ENCODE data around the gene SPTLC1.
"Not testable (repeated sequence)": the region's sequence is repeated elsewhere in the genome, so short reads cannot be mapped to it uniquely, and the experiment has no call there.

- TF ChIP-seq, protein P1, sequence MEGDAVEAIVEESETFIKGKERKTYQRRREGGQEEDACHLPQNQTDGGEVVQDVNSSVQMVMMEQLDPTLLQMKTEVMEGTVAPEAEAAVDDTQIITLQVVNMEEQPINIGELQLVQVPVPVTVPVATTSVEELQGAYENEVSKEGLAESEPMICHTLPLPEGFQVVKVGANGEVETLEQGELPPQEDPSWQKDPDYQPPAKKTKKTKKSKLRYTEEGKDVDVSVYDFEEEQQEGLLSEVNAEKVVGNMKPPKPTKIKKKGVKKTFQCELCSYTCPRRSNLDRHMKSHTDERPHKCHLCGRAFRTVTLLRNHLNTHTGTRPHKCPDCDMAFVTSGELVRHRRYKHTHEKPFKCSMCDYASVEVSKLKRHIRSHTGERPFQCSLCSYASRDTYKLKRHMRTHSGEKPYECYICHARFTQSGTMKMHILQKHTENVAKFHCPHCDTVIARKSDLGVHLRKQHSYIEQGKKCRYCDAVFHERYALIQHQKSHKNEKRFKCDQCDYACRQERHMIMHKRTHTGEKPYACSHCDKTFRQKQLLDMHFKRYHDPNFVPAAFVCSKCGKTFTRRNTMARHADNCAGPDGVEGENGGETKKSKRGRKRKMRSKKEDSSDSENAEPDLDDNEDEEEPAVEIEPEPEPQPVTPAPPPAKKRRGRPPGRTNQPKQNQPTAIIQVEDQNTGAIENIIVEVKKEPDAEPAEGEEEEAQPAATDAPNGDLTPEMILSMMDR (IDR thresholded peaks at IDR 0.05): not testable (repeated sequence)
- TF ChIP-seq POLR2A (IDR thresholded peaks at IDR 0.05): not testable (repeated sequence)
Measured at GRCh38 chr9:92155736-92156135, 40.5 kb upstream of the SPTLC1 start.

Data from Peyer's patch (tissue), 4 donors.